ENCODE data around the gene AGRN. TPM values are rescaled to one million over a fixed set of nuclear protein-coding genes. Genes with fewer than 3 reads are reported as not detected.

AGRN gene
- total and polyA plus RNA-seq, 2 of the 4 experiments (the other 2 are of a cell fraction), result 8.1 to 115 TPM

GRCh38 chr1:1019122-1019999 lies 559 bp upstream of the AGRN start:
- peaks cover 2% of the 10 kb centered on the region; the same call in 1 of the 2 replicates for H3K9me1 ChIP-seq (ENCODE audit: insufficient read depth, low read length)
- peak overlapping the region; percentile 24; the same call in 1 of the 2 replicates for H3K4me2 ChIP-seq (ENCODE audit: low read depth, low read length)
- intact Hi-C loops (cut with micrococcal nuclease) (no loop called here), in situ Hi-C loops (cut with MboI; ENCODE audit: low sequenced_read_pairs) (no loop called here), dilution Hi-C loops (cut with HindIII; ENCODE audit: low sequenced_read_pairs, unreplicated experiment) (no loop called here)
- CTCF ChIA-PET, result interaction anchor here (1.0 to 1.4 kb wide), 3 partner anchors 17 to 35 kb away, joined by 3 to 4 read pairs (median 4); no protein-coding TSS in a partner anchor
- no peak overlapping the region for H4K5ac ChIP-seq (ENCODE audit: low read depth, low read length)
- BruUV-seq (replicated peaks), result no TSS peak
- H2BK15ac ChIP-seq (ENCODE audit: low read depth, low read length), result no peak overlapping the region
- peak; percentile 75 for DNase-seq
- H3K79me1 ChIP-seq (ENCODE audit: low read depth in 1 of 2, low read length in 2 of 2), result peaks cover 14 to 36% of the 10 kb centered on the region in 2 experiments; a peak in 3 of 4 replicates
- H3K23ac ChIP-seq (ENCODE audit: low read depth, low read length), result no peak overlapping the region; the same call in 1 of the 2 replicates
- H3K9me3 ChIP-seq (ENCODE audit: control insufficient read depth, insufficient read depth, low read length), result no peaks in the 10 kb centered on the region
- H2BK5ac ChIP-seq (ENCODE audit: low read depth, low read length, poor library complexity, severe bottlenecking), result peak overlapping the region; percentile 92
- H4K91ac ChIP-seq (ENCODE audit: insufficient read depth, low read depth, low read length), result peak overlapping the region; percentile 12; the same call in 1 of the 2 replicates
- peaks cover 15% of the 10 kb centered on the region for H3K4me1 ChIP-seq (ENCODE audit: control insufficient read depth, insufficient read depth, low read length)
- TF ChIP-seq POLR2A (IDR thresholded peaks at IDR 0.05; ENCODE audit: low read depth, low read length), result no peak; the same call in 1 of the 2 replicates
- TF ChIP-seq BHLHE40 (IDR thresholded peaks at IDR 0.05; ENCODE audit: low read depth, low read length), result no peak
- TF ChIP-seq RAD21 (IDR thresholded peaks at IDR 0.05; ENCODE audit: low read length), result no peak
- TF ChIP-seq, protein P1, sequence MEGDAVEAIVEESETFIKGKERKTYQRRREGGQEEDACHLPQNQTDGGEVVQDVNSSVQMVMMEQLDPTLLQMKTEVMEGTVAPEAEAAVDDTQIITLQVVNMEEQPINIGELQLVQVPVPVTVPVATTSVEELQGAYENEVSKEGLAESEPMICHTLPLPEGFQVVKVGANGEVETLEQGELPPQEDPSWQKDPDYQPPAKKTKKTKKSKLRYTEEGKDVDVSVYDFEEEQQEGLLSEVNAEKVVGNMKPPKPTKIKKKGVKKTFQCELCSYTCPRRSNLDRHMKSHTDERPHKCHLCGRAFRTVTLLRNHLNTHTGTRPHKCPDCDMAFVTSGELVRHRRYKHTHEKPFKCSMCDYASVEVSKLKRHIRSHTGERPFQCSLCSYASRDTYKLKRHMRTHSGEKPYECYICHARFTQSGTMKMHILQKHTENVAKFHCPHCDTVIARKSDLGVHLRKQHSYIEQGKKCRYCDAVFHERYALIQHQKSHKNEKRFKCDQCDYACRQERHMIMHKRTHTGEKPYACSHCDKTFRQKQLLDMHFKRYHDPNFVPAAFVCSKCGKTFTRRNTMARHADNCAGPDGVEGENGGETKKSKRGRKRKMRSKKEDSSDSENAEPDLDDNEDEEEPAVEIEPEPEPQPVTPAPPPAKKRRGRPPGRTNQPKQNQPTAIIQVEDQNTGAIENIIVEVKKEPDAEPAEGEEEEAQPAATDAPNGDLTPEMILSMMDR (conservative IDR thresholded peaks at IDR 0.05; ENCODE audit: low read depth, low read length), result peak; percentile 52
- TF ChIP-seq MAZ (IDR thresholded peaks at IDR 0.05; ENCODE audit: borderline replicate concordance, low read depth, low read length), result peak; percentile 84; the same call in 1 of the 2 replicates
- 0 out of 2 replicates have a peak, but pooled peaks have one; percentile 3 for TF ChIP-seq SMC3 (IDR thresholded peaks at IDR 0.05; ENCODE audit: low read depth, low read length)
- no peak for TF ChIP-seq NFE2L2 (IDR thresholded peaks at IDR 0.05; ENCODE audit: low read depth, low read length)
- no peak for TF ChIP-seq RFX5 (IDR thresholded peaks at IDR 0.05; ENCODE audit: low read depth, low read length)
- TF ChIP-seq MXI1 (IDR thresholded peaks at IDR 0.05; ENCODE audit: borderline replicate concordance, low read depth, low read length), result peak; percentile 45; the same call in 1 of the 2 replicates
- peak overlapping the region; percentile 48; the same call in 1 of the 2 replicates for H2BK120ac ChIP-seq (ENCODE audit: low read depth, low read length)
- ATAC-seq (ENCODE audit: low read depth), result peak; percentile 89
- H3K27ac ChIP-seq (ENCODE audit: insufficient read depth, low read length), result peak overlapping the region; percentile 93
- H3K9ac ChIP-seq (ENCODE audit: low read depth, low read length), result no peak overlapping the region; the same call in 1 of the 2 replicates
- no peak overlapping the region for H3K4ac ChIP-seq (ENCODE audit: low read depth, low read length)
- no peak overlapping the region; the same call in 1 of the 2 replicates for H3K14ac ChIP-seq (replicated peaks; ENCODE audit: low read depth, low read length)
- WGBS, 2 experiments (ENCODE audit: extremely low coverage in 2 of 2, insufficient read length in 1 of 2), result 8% methylated on average over 29 of the region's 91 CpGs; no CpG with 5 or more reads in 1 of the 2 experiments
- peak overlapping the region; percentile 97 for H2AFZ ChIP-seq (replicated peaks; ENCODE audit: low read length, poor library complexity)
- peak overlapping the region; percentile 63 for H3K4me3 ChIP-seq (ENCODE audit: insufficient read depth, low read depth, low read length)
- H2BK20ac ChIP-seq (ENCODE audit: low read depth, low read length), result no peak overlapping the region
- POLR2A ChIA-PET (ENCODE audit: unreplicated experiment), result interaction anchor here (0.6 kb wide), 1 partner anchor 254 kb away, joined by 6 read pairs; the partner anchor contains the start of gene UBE2J2
- no peak overlapping the region; the same call in 1 of the 2 replicates for H2AK5ac ChIP-seq (ENCODE audit: low read depth, low read length)
- no peak overlapping the region for H3K56ac ChIP-seq (ENCODE audit: extremely low read depth, insufficient read depth, low read length)
- peak overlapping the region; percentile 90 for H2AK9ac ChIP-seq (replicated peaks; ENCODE audit: low read depth, low read length, poor library complexity)
- peak overlapping the region in 1 of 2 experiments; percentile 84; a peak in 2 of 4 replicates for H4K8ac ChIP-seq (ENCODE audit: low read depth in 2 of 2, low read length in 2 of 2)
- peaks cover 25% of the 10 kb centered on the region for H4K20me1 ChIP-seq (ENCODE audit: insufficient read depth, low read length)
- peaks cover 15% of the 10 kb centered on the region for H3K36me3 ChIP-seq (ENCODE audit: control insufficient read depth, insufficient read depth, low read length)
- no peaks in the 10 kb centered on the region for H3K27me3 ChIP-seq (ENCODE audit: control insufficient read depth, insufficient read depth, low read length)
- H3K18ac ChIP-seq (ENCODE audit: low read depth, low read length), result no peak overlapping the region; the same call in 1 of the 2 replicates

Measured in IMR-90 (cell line).